ENCODE data around the gene KLHDC8B. TPM values are rescaled to one million over a fixed set of nuclear protein-coding genes. Genes with fewer than 3 reads are reported as not detected.

The KLHDC8B gene
- total and polyA plus RNA-seq, 2 donors, result 27.3 to 80.8 TPM

- Histone ChIP-seq H3K4me3 (ENCODE audit: low read depth, low read length) (peak overlapping the region; percentile 96), H3K36me3 (ENCODE audit: insufficient read depth) (peaks cover 2% of the 10 kb centered on the region), H3K4me1 (ENCODE audit: insufficient read depth) (no peaks in the 10 kb centered on the region), H3K27ac (ENCODE audit: low read depth) (peak overlapping the region; percentile 72)
- no peak for DNase-seq (ENCODE audit: extremely low spot score)
- WGBS, result 28% methylated on average over 6 of the region's 6 CpGs
Measured at GRCh38 chr3:49164983-49165720, 6.2 kb upstream of the KLHDC8B start.

- H3K27ac ChIP-seq (ENCODE audit: low read depth), result peak within 1 kb of the TSS; percentile 89
- no peak for DNase-seq (ENCODE audit: extremely low spot score)
- WGBS, result 3% methylated on average over 69 of the region's 69 CpGs
- no peaks in the 10 kb centered on the region for H3K4me1 ChIP-seq (ENCODE audit: insufficient read depth)
- peaks cover 2% of the 10 kb centered on the region for H3K36me3 ChIP-seq (ENCODE audit: insufficient read depth)
- peak within 1 kb of the TSS; percentile 96 for H3K4me3 ChIP-seq (ENCODE audit: low read depth, low read length)
Measured at GRCh38 chr3:49165771-49166751, 5.3 kb upstream of the KLHDC8B start, which contains the start of gene CCDC71. Gene CCDC71 (minus strand): TSS chr3:49166331. CDS start chr3:49164208, 2,123 bp downstream.

- Histone ChIP-seq H3K4me1 (ENCODE audit: insufficient read depth) (no peaks in the 10 kb centered on the region), H3K36me3 (ENCODE audit: insufficient read depth) (peaks cover 2% of the 10 kb centered on the region), H3K27ac (ENCODE audit: low read depth) (peak overlapping the region; percentile 89), H3K4me3 (ENCODE audit: low read depth, low read length) (peak overlapping the region; percentile 96)
- 96% methylated on average over 6 of the region's 6 CpGs for WGBS
- no peak for DNase-seq (ENCODE audit: extremely low spot score)
Measured at GRCh38 chr3:49166752-49167556, 4.4 kb upstream of the KLHDC8B start.

- Histone ChIP-seq H3K36me3 (ENCODE audit: insufficient read depth) (no peaks in the 10 kb centered on the region), H3K4me1 (ENCODE audit: insufficient read depth) (no peaks in the 10 kb centered on the region)
- 13% methylated on average over 1 of the region's 1 CpG for WGBS
Measured at GRCh38 chr3:49170744-49171118, 667 bp upstream of the KLHDC8B start.

GRCh38 chr3:49171775-49172500, 540 bp downstream of the KLHDC8B start:
- Histone ChIP-seq H3K4me3 (ENCODE audit: low read depth, low read length) (peak overlapping the region; percentile 66), H3K4me1 (ENCODE audit: insufficient read depth) (no peaks in the 10 kb centered on the region), H3K27ac (ENCODE audit: low read depth) (peak overlapping the region; percentile 77), H3K36me3 (ENCODE audit: insufficient read depth) (no peaks in the 10 kb centered on the region)
- DNase-seq (ENCODE audit: extremely low spot score), result no peak
- 9% methylated on average over 7 of the region's 7 CpGs for WGBS

More at GRCh38 chr3:49170744-49171118, 667 bp upstream of the KLHDC8B start:
- H3K4me3 ChIP-seq (ENCODE audit: low read depth, low read length), result peak overlapping the region; percentile 66
- no peak overlapping the region for H3K27ac ChIP-seq (ENCODE audit: low read depth)
- DNase-seq (ENCODE audit: extremely low spot score), result no peak

- Histone ChIP-seq H3K4me1 (ENCODE audit: insufficient read depth) (no peaks in the 10 kb centered on the region), H3K4me3 (ENCODE audit: low read depth, low read length) (peak overlapping the region; percentile 66), H3K36me3 (ENCODE audit: insufficient read depth) (no peaks in the 10 kb centered on the region), H3K27ac (ENCODE audit: low read depth) (peak overlapping the region; percentile 28)
- no peak for DNase-seq (ENCODE audit: extremely low spot score)
- 31% methylated on average over 7 of the region's 7 CpGs for WGBS
Measured at GRCh38 chr3:49172551-49173041, 1.2 kb downstream of the KLHDC8B start.

GRCh38 chr3:49173116-49173791, 1.9 kb downstream of the KLHDC8B start:
- H3K4me3 ChIP-seq (ENCODE audit: low read depth, low read length), result no peak overlapping the region
- H3K36me3 ChIP-seq (ENCODE audit: insufficient read depth), result no peaks in the 10 kb centered on the region
- 6% methylated on average over 3 of the region's 3 CpGs for WGBS
- no peaks in the 10 kb centered on the region for H3K4me1 ChIP-seq (ENCODE audit: insufficient read depth)
- H3K27ac ChIP-seq (ENCODE audit: low read depth), result no peak overlapping the region
- peak; percentile 69 for DNase-seq (ENCODE audit: extremely low spot score)

GRCh38 chr3:49173792-49174170, 2.4 kb downstream of the KLHDC8B start:
- DNase-seq (ENCODE audit: extremely low spot score), result peak; percentile 28
- Histone ChIP-seq H3K36me3 (ENCODE audit: insufficient read depth) (no peaks in the 10 kb centered on the region), H3K4me3 (ENCODE audit: low read depth, low read length) (no peak overlapping the region), H3K27ac (ENCODE audit: low read depth) (no peak overlapping the region), H3K4me1 (ENCODE audit: insufficient read depth) (no peaks in the 10 kb centered on the region)
- WGBS, result 18% methylated on average over 4 of the region's 4 CpGs

- no peak for DNase-seq (ENCODE audit: extremely low spot score)
- no peak overlapping the region for H3K27ac ChIP-seq (ENCODE audit: low read depth)
- H3K4me3 ChIP-seq (ENCODE audit: low read depth, low read length), result no peak overlapping the region
- H3K4me1 ChIP-seq (ENCODE audit: insufficient read depth), result no peaks in the 10 kb centered on the region
- no peaks in the 10 kb centered on the region for H3K36me3 ChIP-seq (ENCODE audit: insufficient read depth)
- WGBS, result 86% methylated on average over 9 of the region's 9 CpGs
Measured at GRCh38 chr3:49174397-49174985, 3.1 kb downstream of the KLHDC8B start.

- no peaks in the 10 kb centered on the region for H3K4me1 ChIP-seq (ENCODE audit: insufficient read depth)
Measured at GRCh38 chr3:49175530-49175929, 4.1 kb downstream of the KLHDC8B start.

GRCh38 chr3:49177073-49177472, 5.7 kb downstream of the KLHDC8B start:
- no peaks in the 10 kb centered on the region for H3K4me1 ChIP-seq (ENCODE audit: insufficient read depth)
- WGBS, result 90% methylated on average over 2 of the region's 2 CpGs
- no peak overlapping the region for H3K27ac ChIP-seq (ENCODE audit: low read depth)
- H3K36me3 ChIP-seq (ENCODE audit: insufficient read depth), result no peaks in the 10 kb centered on the region
- H3K4me3 ChIP-seq (ENCODE audit: low read depth, low read length), result no peak overlapping the region
- DNase-seq (ENCODE audit: extremely low spot score), result no peak

More at GRCh38 chr3:49175530-49175929, 4.1 kb downstream of the KLHDC8B start:
- no peak for DNase-seq (ENCODE audit: extremely low spot score)
- 76% methylated on average over 8 of the region's 8 CpGs for WGBS
- no peak overlapping the region for H3K27ac ChIP-seq (ENCODE audit: low read depth)
- H3K36me3 ChIP-seq (ENCODE audit: insufficient read depth), result no peaks in the 10 kb centered on the region
- H3K4me3 ChIP-seq (ENCODE audit: low read depth, low read length), result no peak overlapping the region

GRCh38 chr3:49180116-49180515, 8.7 kb downstream of the KLHDC8B start:
- no peaks in the 10 kb centered on the region for H3K36me3 ChIP-seq (ENCODE audit: insufficient read depth)
- no peaks in the 10 kb centered on the region for H3K4me1 ChIP-seq (ENCODE audit: insufficient read depth)
- no peak for DNase-seq (ENCODE audit: extremely low spot score)
- H3K27ac ChIP-seq (ENCODE audit: low read depth), result no peak overlapping the region
- H3K4me3 ChIP-seq (ENCODE audit: low read depth, low read length), result no peak overlapping the region

Data from urinary bladder (tissue), 4 donors.